ACHN (cell line): Measurements from ENCODE around the gene FBXW4.
"Not testable (repeated sequence)": the region's sequence is repeated elsewhere in the genome, so short reads cannot be mapped to it uniquely, and the experiment has no call there.

Source experiments
- DNase-seq: peaks from one replicate; pipeline ENCODE4 v3.0.0-alpha.2; 2015
- in situ Hi-C: cut with HindIII; loops from 2 replicates; pipeline ENCODE4 v1.10.0; 2017; ENCODE audit warnings: low sequenced_read_pairs, low pct_ligation_motif_present, low pct_unique_long_range_greater_than_20kb

FBXW4 gene

GRCh38 chr10:101669181-101669580 lies 25.8 kb downstream of the FBXW4 start:
- in situ Hi-C loops = no loop called here
- no peak for DNase-seq

- in situ Hi-C loops = no loop called here
These were observed 26.4 kb downstream of the FBXW4 start for GRCh38 chr10:101668566-101668965.

GRCh38 chr10:101666083-101666482 lies 28.9 kb downstream of the FBXW4 start:
- no peak for DNase-seq
- in situ Hi-C loops = no loop called here

More at GRCh38 chr10:101668566-101668965, 26.4 kb downstream of the FBXW4 start:
- no peak for DNase-seq

- DNase-seq = no peak
- in situ Hi-C loops = no loop called here
These were observed 31.9 kb downstream of the FBXW4 start for GRCh38 chr10:101663097-101663496.

GRCh38 chr10:101660256-101660655 lies 34.7 kb downstream of the FBXW4 start:
- no peak for DNase-seq
- in situ Hi-C loops = no loop called here

GRCh38 chr10:101658975-101659374 lies 36.0 kb downstream of the FBXW4 start:
- in situ Hi-C loops = no loop called here
- no peak for DNase-seq

GRCh38 chr10:101656890-101657289 lies 38.1 kb downstream of the FBXW4 start:
- DNase-seq = no peak
- in situ Hi-C loops = no loop called here

GRCh38 chr10:101655570-101655969 lies 39.4 kb downstream of the FBXW4 start:
- no peak for DNase-seq
- in situ Hi-C loops = no loop called here

GRCh38 chr10:101653536-101653935 lies 41.4 kb downstream of the FBXW4 start:
- in situ Hi-C loops = no loop called here
- DNase-seq = no peak

GRCh38 chr10:101651336-101651735 lies 43.6 kb downstream of the FBXW4 start:
- no peak for DNase-seq
- in situ Hi-C loops = no loop called here

GRCh38 chr10:101650863-101651262 lies 44.1 kb downstream of the FBXW4 start:
- in situ Hi-C loops = no loop called here
- no peak for DNase-seq

GRCh38 chr10:101649525-101650085 lies 45.4 kb downstream of the FBXW4 start:
- in situ Hi-C loops = no loop called here
- no peak for DNase-seq

- no peak for DNase-seq
- in situ Hi-C loops = no loop called here
These were observed 47.7 kb downstream of the FBXW4 start for GRCh38 chr10:101647255-101647654.

GRCh38 chr10:101646364-101646763 lies 48.6 kb downstream of the FBXW4 start:
- DNase-seq = no peak
- in situ Hi-C loops = no loop called here

GRCh38 chr10:101645659-101646058 lies 49.3 kb downstream of the FBXW4 start:
- DNase-seq = no peak
- in situ Hi-C loops = no loop called here

GRCh38 chr10:101644002-101644401 lies 51.0 kb downstream of the FBXW4 start:
- no peak for DNase-seq
- in situ Hi-C loops = no loop called here

GRCh38 chr10:101643546-101643945 lies 51.4 kb downstream of the FBXW4 start:
- in situ Hi-C loops = no loop called here
- DNase-seq = no peak

- no peak for DNase-seq
- in situ Hi-C loops = no loop called here
These were observed 55.6 kb downstream of the FBXW4 start for GRCh38 chr10:101639141-101639900.

- in situ Hi-C loops, DNase-seq: not testable (repeated sequence)
These were observed 61.5 kb downstream of the FBXW4 start for GRCh38 chr10:101633510-101633909.

GRCh38 chr10:101631821-101632475 lies 63.0 kb downstream of the FBXW4 start:
- in situ Hi-C loops = no loop called here
- no peak for DNase-seq
